Suprapubic skin (tissue), 4 donors: ENCODE results near the gene NDUFA13. TPM values are rescaled to one million over a fixed set of nuclear protein-coding genes. Genes with fewer than 3 reads are reported as not detected.

ENCODE experiments used
- DNase-seq, 2 donors: peaks; one replicate each; pipeline ENCODE4 v3.0.0-alpha.2; 2019; ENCODE audit warnings: low spot score in 2 of 2
- H3K27ac ChIP-seq: fragments of 200-600 bp; sonication (generic); one replicate; pipeline ENCODE4 v1.5.1; 2019
- H3K27me3 ChIP-seq: fragments of 200-600 bp; sonication (generic); one replicate; pipeline ENCODE4 v1.5.1; 2019
- H3K36me3 ChIP-seq: fragments of 200-600 bp; sonication (generic); one replicate; pipeline ENCODE4 v1.5.1; 2019
- H3K4me1 ChIP-seq: fragments of 200-600 bp; sonication (generic); one replicate; pipeline ENCODE4 v1.5.1; 2019
- H3K4me3 ChIP-seq: fragments of 200-600 bp; sonication (generic); one replicate; pipeline ENCODE4 v1.5.1; 2019; ENCODE audit warnings: mild to moderate bottlenecking
- H3K9me3 ChIP-seq: fragments of 200-600 bp; sonication (generic); one replicate; pipeline ENCODE4 v1.5.1; 2019
- EP300 ChIP-seq: sonication (generic); formaldehyde crosslinking; IDR thresholded peaks from one replicate; pipeline ENCODE4 v1.6.1; 2017; ENCODE audit warnings: antibody characterized with exemption
- POLR2A ChIP-seq, 2 donors: fragments of 450-650 bp; IDR thresholded peaks; one replicate each; pipeline ENCODE4 v1.6.1; 2017; ENCODE audit warnings: antibody characterized with exemption in 2 of 2, mild to moderate bottlenecking in 2 of 2, moderate library complexity in 2 of 2
- POLR2AphosphoS5 ChIP-seq, 3 donors: sonication (generic); formaldehyde crosslinking; IDR thresholded peaks; one replicate each; pipeline ENCODE4 v1.6.1; 2017; ENCODE audit warnings: antibody characterized with exemption in 3 of 3
- WGBS: methylation state at CpG from one replicate; pipeline ENCODE4 v1.1.5; 2018; 5-methylcytosine and 5-hydroxymethylcytosine counted together
- total RNA-seq, 4 donors: library from RNA; depleted of rRNA; stranded (reverse); fragments of >200 nt; gene quantifications; one replicate each; pipeline ENCODE4 v1.1.0, GENCODE V29; 2016
- TF ChIP-seq, protein P1 (sequence below), 2 donors: fragments of 200-600 bp in 1 of 2; fragments of 450-650 bp in 1 of 2; sonication (generic) in 1 of 2; IDR thresholded peaks; one replicate each; pipeline ENCODE4 v1.5.1; 2016 to 2019; ENCODE audit warnings: antibody characterized with exemption in 2 of 2, mild to moderate bottlenecking in 1 of 2, moderate library complexity in 1 of 2

NDUFA13 gene
- total RNA-seq, 4 donors from 2014 or later, result 94.4 to 160 (median 109) TPM

DNA sequence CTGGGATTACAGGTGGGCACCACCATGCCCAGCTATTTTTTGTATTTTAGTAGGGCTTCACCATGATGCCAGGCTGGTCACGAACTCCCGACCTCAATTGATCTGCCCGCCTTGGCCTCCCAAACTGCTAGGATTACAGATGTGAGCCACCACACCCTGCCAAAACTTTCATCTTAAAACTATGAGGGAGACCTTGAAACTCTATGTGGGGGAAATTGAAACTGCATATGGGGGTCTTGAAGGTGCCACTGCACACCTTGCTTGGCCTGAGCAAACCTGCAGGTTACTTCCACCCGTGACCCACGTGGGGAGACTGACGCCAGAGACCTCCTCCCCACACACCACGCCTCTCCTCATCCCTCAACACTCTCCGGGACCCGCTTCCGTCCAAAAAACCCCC is 37.6 kb downstream of the NDUFA13 start:
- Histone ChIP-seq H3K9me3 (no peaks in the 10 kb centered on the region), H3K4me3 (no peak overlapping the region), H3K27me3 (peaks cover 19% of the 10 kb centered on the region), H3K36me3 (no peaks in the 10 kb centered on the region), H3K27ac (no peak overlapping the region), H3K4me1 (peaks cover 3% of the 10 kb centered on the region)
- WGBS, result 84% methylated on average over 9 of the region's 10 CpGs
- TF ChIP-seq, protein P1, sequence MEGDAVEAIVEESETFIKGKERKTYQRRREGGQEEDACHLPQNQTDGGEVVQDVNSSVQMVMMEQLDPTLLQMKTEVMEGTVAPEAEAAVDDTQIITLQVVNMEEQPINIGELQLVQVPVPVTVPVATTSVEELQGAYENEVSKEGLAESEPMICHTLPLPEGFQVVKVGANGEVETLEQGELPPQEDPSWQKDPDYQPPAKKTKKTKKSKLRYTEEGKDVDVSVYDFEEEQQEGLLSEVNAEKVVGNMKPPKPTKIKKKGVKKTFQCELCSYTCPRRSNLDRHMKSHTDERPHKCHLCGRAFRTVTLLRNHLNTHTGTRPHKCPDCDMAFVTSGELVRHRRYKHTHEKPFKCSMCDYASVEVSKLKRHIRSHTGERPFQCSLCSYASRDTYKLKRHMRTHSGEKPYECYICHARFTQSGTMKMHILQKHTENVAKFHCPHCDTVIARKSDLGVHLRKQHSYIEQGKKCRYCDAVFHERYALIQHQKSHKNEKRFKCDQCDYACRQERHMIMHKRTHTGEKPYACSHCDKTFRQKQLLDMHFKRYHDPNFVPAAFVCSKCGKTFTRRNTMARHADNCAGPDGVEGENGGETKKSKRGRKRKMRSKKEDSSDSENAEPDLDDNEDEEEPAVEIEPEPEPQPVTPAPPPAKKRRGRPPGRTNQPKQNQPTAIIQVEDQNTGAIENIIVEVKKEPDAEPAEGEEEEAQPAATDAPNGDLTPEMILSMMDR (IDR thresholded peaks at IDR 0.05), result no peak
- no peak for TF ChIP-seq EP300
- TF ChIP-seq POLR2AphosphoS5 (IDR thresholded peaks at IDR 0.05), result no peak
- TF ChIP-seq POLR2A (IDR thresholded peaks at IDR 0.05), result no peak
- no peak for DNase-seq

- Histone ChIP-seq H3K9me3 (no peaks in the 10 kb centered on the region), H3K4me1 (peaks cover 3% of the 10 kb centered on the region), H3K27me3 (peaks cover 14% of the 10 kb centered on the region), H3K27ac (no peak overlapping the region), H3K36me3 (no peaks in the 10 kb centered on the region), H3K4me3 (no peak overlapping the region)
- WGBS, result 55% methylated on average over 22 of the region's 34 CpGs
- TF ChIP-seq EP300 (no peak), POLR2A (IDR thresholded peaks at IDR 0.05) (no peak), POLR2AphosphoS5 (IDR thresholded peaks at IDR 0.05) (no peak)
- TF ChIP-seq, protein P1 (IDR thresholded peaks at IDR 0.05), result peak; percentile 35 to 71
- DNase-seq, result no peak
These were observed 38.3 kb downstream of the NDUFA13 start for GRCh38 chr19:19554074-19555023.

DNA sequence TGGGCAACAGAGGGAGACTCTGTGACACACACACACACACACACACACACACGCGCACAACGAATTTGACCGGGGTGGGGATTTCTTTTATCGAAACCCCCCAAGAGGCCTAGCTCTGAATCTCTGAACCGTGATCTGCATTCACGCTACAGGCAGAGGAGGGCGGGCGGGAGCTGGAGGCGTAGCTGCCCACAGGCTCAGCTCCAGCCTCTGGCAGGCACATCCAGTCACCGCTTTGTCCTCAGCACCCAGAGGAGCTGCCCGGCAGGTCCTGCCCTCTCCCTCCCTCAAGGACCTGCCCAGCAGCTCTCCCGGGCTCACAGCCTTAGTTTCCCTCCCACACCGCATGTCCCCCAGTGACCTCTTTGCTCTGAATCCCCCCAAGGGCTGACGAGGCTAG is 42.0 kb downstream of the NDUFA13 start:
- Histone ChIP-seq H3K4me3 (no peak overlapping the region), H3K9me3 (no peaks in the 10 kb centered on the region), H3K27ac (no peak overlapping the region), H3K27me3 (no peaks in the 10 kb centered on the region), H3K36me3 (no peaks in the 10 kb centered on the region), H3K4me1 (no peaks in the 10 kb centered on the region)
- WGBS, result 64% methylated on average over 4 of the region's 15 CpGs
- DNase-seq, result no peak
- no peak for TF ChIP-seq POLR2AphosphoS5 (IDR thresholded peaks at IDR 0.05)
- TF ChIP-seq POLR2A (IDR thresholded peaks at IDR 0.05), result no peak
- no peak for TF ChIP-seq EP300
- TF ChIP-seq, protein P1 (IDR thresholded peaks at IDR 0.05), result no peak

DNA sequence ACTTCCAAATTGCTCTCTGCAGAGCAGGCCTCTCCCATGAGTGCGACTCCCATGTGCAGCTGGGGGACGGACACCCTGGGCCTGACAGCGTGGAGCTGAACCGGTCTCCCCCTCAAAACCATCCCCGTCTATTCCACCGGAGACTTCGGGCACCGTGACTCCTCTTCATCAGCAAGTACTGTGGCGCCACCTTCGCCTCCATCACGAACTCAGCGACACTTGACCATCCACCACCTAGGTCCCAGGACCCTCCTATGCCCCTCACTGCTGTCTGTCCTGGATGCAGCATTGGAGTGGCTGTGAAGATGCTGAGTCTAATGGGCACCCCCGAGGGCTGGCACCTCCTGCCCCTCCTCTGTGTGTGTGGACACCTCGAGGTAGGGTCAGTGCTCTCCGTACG is 42.6 kb downstream of the NDUFA13 start:
- WGBS, result 92% methylated on average over 16 of the region's 16 CpGs
- Histone ChIP-seq H3K36me3 (no peaks in the 10 kb centered on the region), H3K9me3 (no peaks in the 10 kb centered on the region), H3K27ac (no peak overlapping the region), H3K27me3 (no peaks in the 10 kb centered on the region), H3K4me1 (no peaks in the 10 kb centered on the region), H3K4me3 (no peak overlapping the region)
- no peak for DNase-seq
- TF ChIP-seq, protein P1 (IDR thresholded peaks at IDR 0.05), result no peak
- TF ChIP-seq POLR2A (IDR thresholded peaks at IDR 0.05), result no peak
- TF ChIP-seq POLR2AphosphoS5 (IDR thresholded peaks at IDR 0.05), result no peak
- TF ChIP-seq EP300, result no peak

DNA sequence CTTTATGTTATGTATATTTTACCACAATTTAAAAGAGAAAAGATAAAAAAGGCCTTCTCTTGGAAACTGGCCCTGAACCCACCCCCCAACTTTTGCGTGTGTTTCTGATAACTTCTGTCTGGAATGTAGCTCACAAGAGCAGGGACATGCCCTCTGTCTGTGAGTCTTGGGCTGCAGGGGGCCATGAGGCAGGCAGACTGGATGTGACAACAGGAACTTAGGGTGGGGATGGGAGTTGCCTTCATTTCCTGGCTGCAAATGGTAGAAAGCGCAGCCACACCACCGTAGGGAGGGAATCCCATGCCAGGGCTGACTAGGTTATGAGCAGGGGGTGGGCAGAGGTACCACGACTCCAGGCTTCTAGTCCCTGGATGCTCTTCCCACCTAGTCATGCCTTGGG is 43.9 kb downstream of the NDUFA13 start:
- no peaks in the 10 kb centered on the region for H3K27me3 ChIP-seq
- TF ChIP-seq POLR2AphosphoS5 (IDR thresholded peaks at IDR 0.05) (no peak), EP300 (no peak), POLR2A (IDR thresholded peaks at IDR 0.05) (no peak)
- TF ChIP-seq, protein P1 (IDR thresholded peaks at IDR 0.05), result no peak
- DNase-seq, result no peak
- H3K36me3 ChIP-seq, result no peaks in the 10 kb centered on the region
- H3K4me1 ChIP-seq, result no peaks in the 10 kb centered on the region
- H3K27ac ChIP-seq, result no peak overlapping the region
- no peaks in the 10 kb centered on the region for H3K9me3 ChIP-seq
- WGBS, result 61% methylated on average over 4 of the region's 4 CpGs
- no peak overlapping the region for H3K4me3 ChIP-seq
